ENCODE measurements around the gene C1RL. TPM values are rescaled to one million over a fixed set of nuclear protein-coding genes. Genes with fewer than 3 reads are reported as not detected.

The C1RL gene
- total RNA-seq, 1 experiment from 2014 or later, result 2.5 TPM

- DNase-seq (ENCODE audit: low read depth in 1 of 2, low spot score in 2 of 2), result no peak
- Histone ChIP-seq H3K4me3 (no peak overlapping the region), H3K4me1 (replicated peaks) (no peaks in the 10 kb centered on the region), H3K27ac (no peak overlapping the region), H3K36me3 (no peaks in the 10 kb centered on the region), H3K27me3 (replicated peaks) (no peaks in the 10 kb centered on the region), H3K9me3 (replicated peaks) (peaks cover 1% of the 10 kb centered on the region; the same call in 1 of the 2 replicates)
Measured at GRCh38 chr12:7101047-7101693, 7.8 kb downstream of the C1RL start.

- DNase-seq (ENCODE audit: low read depth in 1 of 2, low spot score in 2 of 2), result no peak
- no peaks in the 10 kb centered on the region for H3K27me3 ChIP-seq (replicated peaks)
- H3K27ac ChIP-seq, result no peak overlapping the region
- H3K9me3 ChIP-seq (replicated peaks), result no peaks in the 10 kb centered on the region
- no peaks in the 10 kb centered on the region for H3K36me3 ChIP-seq
- no peaks in the 10 kb centered on the region for H3K4me1 ChIP-seq (replicated peaks)
- no peak overlapping the region for H3K4me3 ChIP-seq
Measured at GRCh38 chr12:7100239-7100638, 8.8 kb downstream of the C1RL start.

- DNase-seq (ENCODE audit: low read depth in 1 of 2, low spot score in 2 of 2), result no peak
- Histone ChIP-seq H3K27me3 (replicated peaks) (no peaks in the 10 kb centered on the region), H3K27ac (no peak overlapping the region)
Measured at GRCh38 chr12:7099290-7099996, 9.6 kb downstream of the C1RL start.

GRCh38 chr12:7096979-7097378 is 12.0 kb downstream of the C1RL start:
- H3K4me1 ChIP-seq (replicated peaks), result peaks cover 7% of the 10 kb centered on the region
- H3K9me3 ChIP-seq (replicated peaks), result no peaks in the 10 kb centered on the region
- H3K27me3 ChIP-seq (replicated peaks), result no peaks in the 10 kb centered on the region
- no peak for DNase-seq (ENCODE audit: low read depth in 1 of 2, low spot score in 2 of 2)
- no peaks in the 10 kb centered on the region for H3K36me3 ChIP-seq
- H3K27ac ChIP-seq, result no peak overlapping the region
- H3K4me3 ChIP-seq, result no peak overlapping the region

More at GRCh38 chr12:7099290-7099996, 9.6 kb downstream of the C1RL start:
- no peak overlapping the region for H3K4me3 ChIP-seq
- no peaks in the 10 kb centered on the region for H3K4me1 ChIP-seq (replicated peaks)
- no peaks in the 10 kb centered on the region for H3K9me3 ChIP-seq (replicated peaks)
- H3K36me3 ChIP-seq, result no peaks in the 10 kb centered on the region

- Histone ChIP-seq H3K27ac (no peak overlapping the region), H3K4me1 (replicated peaks) (peaks cover 13% of the 10 kb centered on the region), H3K36me3 (no peaks in the 10 kb centered on the region), H3K9me3 (replicated peaks) (no peaks in the 10 kb centered on the region), H3K27me3 (replicated peaks) (no peaks in the 10 kb centered on the region), H3K4me3 (no peak overlapping the region)
- DNase-seq (ENCODE audit: low read depth in 1 of 2, low spot score in 2 of 2), result no peak
Measured at GRCh38 chr12:7096006-7096932, 12.7 kb downstream of the C1RL start.

GRCh38 chr12:7093892-7094291 is 15.1 kb downstream of the C1RL start:
- Histone ChIP-seq H3K36me3 (0 out of 2 replicates have a peak, but pooled peaks cover 5% of the 10 kb centered on the region), H3K27ac (no peak overlapping the region), H3K9me3 (replicated peaks) (no peaks in the 10 kb centered on the region), H3K4me3 (no peak overlapping the region), H3K4me1 (replicated peaks) (peaks cover 13% of the 10 kb centered on the region), H3K27me3 (replicated peaks) (no peaks in the 10 kb centered on the region)
- no peak for DNase-seq (ENCODE audit: low read depth in 1 of 2, low spot score in 2 of 2)

GRCh38 chr12:7093486-7093885 is 15.5 kb downstream of the C1RL start:
- no peak for DNase-seq (ENCODE audit: low read depth in 1 of 2, low spot score in 2 of 2)

GRCh38 chr12:7092986-7093460 is 16.0 kb downstream of the C1RL start:
- no peak overlapping the region for H3K27ac ChIP-seq
- H3K27me3 ChIP-seq (replicated peaks), result no peaks in the 10 kb centered on the region
- peaks cover 13% of the 10 kb centered on the region for H3K4me1 ChIP-seq (replicated peaks)
- H3K9me3 ChIP-seq (replicated peaks), result no peaks in the 10 kb centered on the region
- H3K36me3 ChIP-seq, result 0 out of 2 replicates have a peak, but pooled peaks cover 5% of the 10 kb centered on the region
- no peak overlapping the region for H3K4me3 ChIP-seq
- no peak for DNase-seq (ENCODE audit: low read depth in 1 of 2, low spot score in 2 of 2)

More at GRCh38 chr12:7093486-7093885, 15.5 kb downstream of the C1RL start:
- H3K4me3 ChIP-seq, result no peak overlapping the region
- peaks cover 13% of the 10 kb centered on the region for H3K4me1 ChIP-seq (replicated peaks)
- H3K9me3 ChIP-seq (replicated peaks), result no peaks in the 10 kb centered on the region
- no peak overlapping the region for H3K27ac ChIP-seq
- H3K27me3 ChIP-seq (replicated peaks), result no peaks in the 10 kb centered on the region
- H3K36me3 ChIP-seq, result 0 out of 2 replicates have a peak, but pooled peaks cover 5% of the 10 kb centered on the region

GRCh38 chr12:7092229-7092985 is 16.6 kb downstream of the C1RL start, which contains the start of gene C1R:
Gene C1R, minus strand, starts transcription at chr12:7092445. Its CDS starts 57 bp downstream, at chr12:7092388.
- DNase-seq (ENCODE audit: low read depth in 1 of 2, low spot score in 2 of 2), result peak; percentile 87 to 89
- Histone ChIP-seq H3K27ac (0 out of 2 replicates have a peak within 1 kb of the TSS, but pooled peaks have one; percentile 1), H3K9me3 (replicated peaks) (no peaks in the 10 kb centered on the region), H3K36me3 (0 out of 2 replicates have a peak, but pooled peaks cover 5% of the 10 kb centered on the region), H3K27me3 (replicated peaks) (no peaks in the 10 kb centered on the region), H3K4me3 (peak within 1 kb of the TSS; percentile 32), H3K4me1 (replicated peaks) (peaks cover 13% of the 10 kb centered on the region)

- DNase-seq (ENCODE audit: low read depth in 1 of 2, low spot score in 2 of 2), result no peak
- Histone ChIP-seq H3K9me3 (replicated peaks) (no peaks in the 10 kb centered on the region), H3K4me1 (replicated peaks) (peaks cover 13% of the 10 kb centered on the region), H3K27ac (0 out of 2 replicates have a peak overlapping the region, but pooled peaks have one; percentile 1), H3K4me3 (peak overlapping the region; percentile 32), H3K27me3 (replicated peaks) (no peaks in the 10 kb centered on the region), H3K36me3 (0 out of 2 replicates have a peak, but pooled peaks cover 5% of the 10 kb centered on the region)
Measured at GRCh38 chr12:7091660-7092228, 17.3 kb downstream of the C1RL start.

GRCh38 chr12:7091171-7091570 is 17.8 kb downstream of the C1RL start:
- peaks cover 13% of the 10 kb centered on the region for H3K4me1 ChIP-seq (replicated peaks)
- 0 out of 2 replicates have a peak, but pooled peaks cover 5% of the 10 kb centered on the region for H3K36me3 ChIP-seq
- H3K27me3 ChIP-seq (replicated peaks), result no peaks in the 10 kb centered on the region
- no peak for DNase-seq (ENCODE audit: low read depth in 1 of 2, low spot score in 2 of 2)
- no peak overlapping the region for H3K27ac ChIP-seq
- H3K4me3 ChIP-seq, result no peak overlapping the region
- no peaks in the 10 kb centered on the region for H3K9me3 ChIP-seq (replicated peaks)

GRCh38 chr12:7090222-7090998 is 18.6 kb downstream of the C1RL start:
- Histone ChIP-seq H3K36me3 (0 out of 2 replicates have a peak, but pooled peaks cover 5% of the 10 kb centered on the region), H3K27ac (no peak overlapping the region), H3K27me3 (replicated peaks) (no peaks in the 10 kb centered on the region), H3K4me3 (no peak overlapping the region), H3K4me1 (replicated peaks) (peaks cover 13% of the 10 kb centered on the region), H3K9me3 (replicated peaks) (no peaks in the 10 kb centered on the region)
- DNase-seq (ENCODE audit: low read depth in 1 of 2, low spot score in 2 of 2), result no peak
